Heart left ventricle (tissue), 13 donors: ENCODE measurements around the gene MN1.

Source experiments
- CTCF ChIP-seq, 12 donors: fragments of 200-600 bp; sonication (generic) in 4 of 12; IDR thresholded peaks; one replicate each; pipeline versions ENCODE4 v1.5.0 to v1.8.0; 2018 to 2022; ENCODE audit warnings: antibody characterized with exemption in 12 of 12, mild to moderate bottlenecking in 5 of 12
- POLR2A ChIP-seq, 2 donors: fragments of 450-650 bp; IDR thresholded peaks; one replicate each; pipeline ENCODE4 v1.6.1; 2017; ENCODE audit warnings: antibody characterized with exemption in 2 of 2, mild to moderate bottlenecking in 2 of 2, moderate library complexity in 2 of 2
- donor health status: ischemic (EF 13 %, LVEDD 7.1; RV severe dilation, severe dysfunction).
- donor health status: DM: no; HTN: yes; CAD: no.
- donor health status: DM: no; HTN: no; CAD: no.
- donor health status: ischemic (EF 25% LVEDD 6.9; RV normal size, moderate dysfunction).
- donor health status: ischemic (EF 25% LVEDD 5.7; RV mildly dilated, moderate dysfunction).
- donor health status: ischemic (EF 35%, LVEDD 5.7; RV mildly dilated, moderate dysfunction).
- donor health status: nonischemic (EF 11% LVEDD 7.7; RV severe dilation, severe dysfunction).
- donor health status: DM: yes; HTN: yes; CAD: no.
- donor health status: PGD.
- donor health status: ischemic (EF 29% LVEDD 5.4; RV normal size, mild dysfunction).
- donor health status: nonischemic (EF 23%, LVEDD 6.1; RV moderate dilation, normal function).

DNA sequence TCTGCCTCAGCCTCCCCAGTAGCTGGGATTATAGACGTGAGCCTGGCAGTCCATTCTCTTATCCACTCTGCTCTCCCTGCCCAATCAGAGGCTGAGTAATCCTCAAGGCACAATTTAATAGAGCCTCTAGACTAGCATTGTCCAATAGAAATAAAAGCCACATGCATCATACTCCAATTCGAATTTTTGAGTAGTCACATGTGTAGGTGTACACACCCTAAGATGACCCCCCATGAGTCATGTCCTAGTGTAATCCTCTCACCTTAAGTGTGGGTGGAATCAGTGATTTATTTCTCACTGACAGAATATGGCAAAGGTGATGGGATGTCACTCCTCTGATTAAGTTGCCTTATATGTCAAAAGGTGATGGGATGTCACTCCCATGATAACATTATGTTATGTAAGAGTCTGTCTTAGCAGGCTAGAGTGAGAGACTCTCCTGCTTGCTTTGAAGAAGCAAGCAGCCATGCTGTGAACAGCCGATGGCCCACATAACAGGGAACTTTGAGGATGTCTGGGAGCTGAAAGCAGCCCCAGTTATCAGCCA is 61.3 kb downstream of the MN1 start:
- TF ChIP-seq CTCF (IDR thresholded peaks at IDR 0.05) (no peak), POLR2A (IDR thresholded peaks at IDR 0.05) (no peak)
